ENCODE data around the gene FAM131A.

Gene FAM131A

DNA sequence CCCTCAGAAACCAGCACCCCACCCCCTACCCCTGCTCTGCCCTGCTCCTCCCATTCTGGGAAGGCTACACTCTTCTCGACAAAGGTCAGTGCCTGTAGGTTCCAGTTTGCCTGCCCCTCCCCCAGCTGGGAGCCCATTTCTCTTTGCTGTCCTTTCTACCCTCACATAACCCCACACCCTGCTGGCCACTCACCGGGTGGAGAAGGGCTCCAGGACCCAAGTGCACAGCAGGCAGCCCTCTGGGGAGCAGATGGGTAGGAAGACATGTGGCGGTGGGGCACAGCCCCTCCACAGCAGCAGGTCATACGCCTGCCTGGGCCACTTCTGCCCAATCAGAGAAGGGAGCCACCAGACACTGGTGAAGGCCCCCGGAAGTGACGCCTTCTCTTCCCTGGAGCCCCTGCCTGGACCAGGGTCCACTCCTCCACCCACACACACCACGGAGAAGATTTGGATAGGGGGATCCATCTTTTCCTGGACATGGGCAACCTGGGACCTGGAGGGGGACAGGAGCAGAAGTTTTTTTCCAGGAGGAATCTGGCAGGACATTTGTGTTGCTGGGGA lies 40.6 kb downstream of the FAM131A start, which contains the start of gene THPO:
THPO (minus strand) TSS at position 326 of the 564 bp plus-strand sequence. CDS start 1,948 bp downstream, outside the sequence.
- DNase-seq (ENCODE audit: low spot score), result no peak

DNA sequence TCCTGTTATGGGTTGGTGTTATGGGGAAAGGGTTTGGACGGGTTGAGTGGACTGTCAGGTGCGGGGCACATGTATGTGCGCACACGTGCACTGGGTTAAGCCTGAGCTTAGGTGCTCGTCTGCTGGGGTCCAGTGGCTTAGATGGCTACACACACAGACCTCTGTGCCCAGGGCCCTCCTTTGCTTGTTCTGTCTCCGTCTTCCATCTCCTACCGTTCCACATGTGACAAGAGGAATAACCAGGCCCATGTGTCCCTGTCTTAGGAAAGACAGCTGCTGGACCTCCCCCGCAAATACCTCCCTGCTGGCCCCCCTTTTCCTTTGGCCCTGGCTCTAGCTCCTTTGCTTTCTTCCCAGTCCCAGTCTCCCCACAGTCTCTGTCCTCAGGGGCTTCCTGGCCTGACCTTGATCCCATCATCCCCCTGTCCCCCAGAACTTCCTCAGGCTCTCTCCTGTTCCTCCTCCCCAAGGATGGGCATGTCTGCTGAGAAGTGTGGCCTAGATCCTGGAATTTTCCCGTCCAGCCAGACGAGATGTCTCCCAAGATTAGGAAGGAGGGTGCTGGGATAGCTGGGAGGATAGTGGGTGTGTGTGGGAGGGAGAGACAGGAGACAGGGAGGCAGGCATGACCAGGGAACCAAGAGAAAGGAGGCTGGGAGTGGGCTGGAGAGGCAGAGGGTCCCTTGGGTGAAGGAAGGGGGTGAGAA lies 41.4 kb downstream of the FAM131A start:
- no peak for DNase-seq (ENCODE audit: low spot score)

DNA sequence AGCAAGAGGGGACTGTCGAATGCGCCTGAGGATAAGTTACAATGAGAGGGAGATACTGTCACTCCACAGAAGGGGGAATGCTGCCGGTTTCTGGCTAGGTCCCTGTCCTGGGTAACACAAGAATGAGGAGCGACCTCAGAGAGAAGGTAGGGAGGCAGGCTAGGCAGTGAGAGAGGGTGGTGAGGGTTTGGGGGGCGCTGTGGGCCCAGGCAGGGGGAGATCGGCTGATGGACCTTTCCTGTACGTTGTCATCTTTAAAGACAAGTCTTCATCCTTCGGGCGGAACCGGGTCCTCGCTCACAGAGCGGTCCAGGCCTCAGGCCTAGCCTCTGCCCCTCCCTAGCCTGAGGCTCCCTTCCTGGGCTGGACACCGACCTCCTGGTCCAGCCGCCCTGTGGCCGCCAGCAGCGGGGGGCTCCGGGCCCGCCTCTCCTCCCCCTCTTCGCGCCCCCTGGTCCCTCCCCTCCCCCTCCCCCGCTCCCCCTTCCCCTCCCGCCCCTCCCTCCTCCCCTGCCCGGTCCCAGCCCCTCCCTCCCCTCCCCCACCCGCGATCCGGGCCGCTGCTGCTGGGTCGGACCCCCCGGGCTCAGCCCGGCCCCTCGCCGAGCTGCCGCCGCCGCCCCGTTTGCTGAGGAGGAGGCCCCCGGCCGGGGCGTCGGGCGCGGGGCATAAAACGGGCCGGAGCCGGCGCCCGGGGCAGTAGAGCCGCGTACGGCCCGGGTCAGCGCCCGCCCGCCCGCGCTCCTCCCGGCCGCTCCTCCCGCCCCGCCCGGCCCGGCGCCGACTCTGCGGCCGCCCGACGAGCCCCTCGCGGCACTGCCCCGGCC lies 42.2 kb downstream of the FAM131A start, which contains the start of gene CHRD:
CHRD (plus strand) TSS at position 697 of the 827 bp plus-strand sequence. CDS start 265 bp downstream, outside the sequence.
- DNase-seq (ENCODE audit: low spot score), result no peak

DNA sequence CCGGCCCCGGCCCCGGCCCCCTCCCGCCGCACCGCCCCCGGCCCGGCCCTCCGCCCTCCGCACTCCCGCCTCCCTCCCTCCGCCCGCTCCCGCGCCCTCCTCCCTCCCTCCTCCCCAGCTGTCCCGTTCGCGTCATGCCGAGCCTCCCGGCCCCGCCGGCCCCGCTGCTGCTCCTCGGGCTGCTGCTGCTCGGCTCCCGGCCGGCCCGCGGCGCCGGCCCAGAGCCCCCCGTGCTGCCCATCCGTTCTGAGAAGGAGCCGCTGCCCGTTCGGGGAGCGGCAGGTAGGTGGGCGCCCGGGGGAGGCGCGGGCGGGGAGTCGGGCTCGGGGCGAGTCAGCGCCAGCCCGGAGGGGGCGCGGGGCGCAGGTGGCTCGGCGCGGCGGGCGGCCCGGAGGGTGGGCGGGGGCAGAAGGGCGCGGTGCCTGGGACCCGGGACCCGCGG lies 42.8 kb downstream of the FAM131A start:
- DNase-seq (ENCODE audit: low spot score), result peak; percentile 31

DNA sequence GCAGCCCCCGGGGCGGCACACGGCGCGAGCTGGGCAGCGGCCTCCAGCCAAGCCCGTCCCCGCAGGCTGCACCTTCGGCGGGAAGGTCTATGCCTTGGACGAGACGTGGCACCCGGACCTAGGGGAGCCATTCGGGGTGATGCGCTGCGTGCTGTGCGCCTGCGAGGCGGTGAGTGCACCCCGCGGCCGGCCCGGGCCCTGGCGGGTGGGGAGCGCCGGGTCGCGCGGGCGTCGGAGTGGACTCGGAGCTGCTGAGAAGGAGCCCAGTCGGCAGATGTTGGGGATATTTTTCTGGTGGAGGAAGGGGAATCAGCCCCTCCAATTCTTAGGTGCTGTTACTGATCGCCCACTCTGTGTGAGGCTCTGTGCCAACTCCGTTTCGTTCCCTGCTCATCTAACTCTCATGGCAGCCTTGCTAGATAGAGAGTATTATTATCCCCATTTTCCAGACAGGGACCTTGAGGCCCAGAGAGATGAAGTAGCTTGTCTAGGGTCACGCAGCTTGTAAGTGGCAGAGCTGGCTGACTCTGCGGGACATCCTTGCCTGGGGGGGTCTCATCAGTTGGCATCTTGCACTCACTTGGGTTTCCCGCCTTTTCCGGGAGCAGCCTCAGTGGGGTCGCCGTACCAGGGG lies 43.3 kb downstream of the FAM131A start:
- DNase-seq (ENCODE audit: low spot score), result no peak

DNA sequence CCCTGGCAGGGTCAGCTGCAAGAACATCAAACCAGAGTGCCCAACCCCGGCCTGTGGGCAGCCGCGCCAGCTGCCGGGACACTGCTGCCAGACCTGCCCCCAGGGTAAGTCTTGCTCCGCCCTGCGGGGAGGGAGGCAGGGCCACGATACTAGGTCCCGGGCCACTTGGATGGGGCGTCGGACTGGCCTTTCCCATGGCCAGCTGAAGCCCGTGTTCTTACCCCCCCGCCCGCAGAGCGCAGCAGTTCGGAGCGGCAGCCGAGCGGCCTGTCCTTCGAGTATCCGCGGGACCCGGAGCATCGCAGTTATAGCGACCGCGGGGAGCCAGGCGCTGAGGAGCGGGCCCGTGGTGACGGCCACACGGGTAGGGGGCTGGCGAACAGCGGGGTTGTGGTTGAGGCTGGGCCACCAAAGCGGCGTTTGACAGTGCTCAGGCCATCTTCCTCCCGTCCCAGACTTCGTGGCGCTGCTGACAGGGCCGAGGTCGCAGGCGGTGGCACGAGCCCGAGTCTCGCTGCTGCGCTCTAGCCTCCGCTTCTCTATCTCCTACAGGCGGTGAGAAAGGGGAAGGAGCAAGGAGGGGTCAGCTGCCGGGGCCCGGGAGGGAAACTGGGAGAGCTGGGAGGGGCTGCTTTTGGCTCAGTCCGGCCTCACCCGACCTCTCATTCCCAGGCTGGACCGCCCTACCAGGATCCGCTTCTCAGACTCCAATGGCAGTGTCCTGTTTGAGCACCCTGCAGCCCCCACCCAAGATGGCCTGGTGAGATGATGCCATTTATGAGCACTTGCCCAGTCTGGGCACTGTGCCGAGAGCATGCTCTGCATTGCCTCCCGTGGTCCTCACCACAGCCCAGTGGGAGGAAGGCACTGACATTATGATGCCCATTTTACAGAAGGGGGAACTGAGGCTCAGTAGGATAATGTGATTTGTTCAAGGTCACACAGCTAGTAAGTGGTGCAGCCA lies 44.1 kb downstream of the FAM131A start:
- no peak for DNase-seq (ENCODE audit: low spot score)

DNA sequence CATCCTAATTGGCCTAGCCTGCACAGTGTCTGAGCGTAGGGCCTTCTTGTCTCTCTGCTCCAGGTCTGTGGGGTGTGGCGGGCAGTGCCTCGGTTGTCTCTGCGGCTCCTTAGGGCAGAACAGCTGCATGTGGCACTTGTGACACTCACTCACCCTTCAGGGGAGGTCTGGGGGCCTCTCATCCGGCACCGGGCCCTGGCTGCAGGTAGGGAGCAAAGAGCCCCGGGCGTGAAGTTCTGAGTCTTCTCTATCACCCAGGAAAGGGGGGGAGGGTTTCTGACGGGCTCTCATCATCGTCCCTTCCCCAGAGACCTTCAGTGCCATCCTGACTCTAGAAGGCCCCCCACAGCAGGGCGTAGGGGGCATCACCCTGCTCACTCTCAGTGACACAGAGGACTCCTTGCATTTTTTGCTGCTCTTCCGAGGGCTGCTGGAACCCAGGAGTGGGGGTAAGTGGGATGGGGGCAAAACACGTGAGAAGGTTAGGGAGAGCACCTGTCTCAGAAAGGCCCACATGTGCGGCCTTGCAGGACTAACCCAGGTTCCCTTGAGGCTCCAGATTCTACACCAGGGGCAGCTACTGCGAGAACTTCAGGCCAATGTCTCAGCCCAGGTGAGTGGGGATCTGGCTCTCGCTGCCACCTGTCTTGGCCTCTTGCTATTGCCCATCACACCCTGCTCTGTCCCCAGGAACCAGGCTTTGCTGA lies 45.1 kb downstream of the FAM131A start:
- DNase-seq (ENCODE audit: low spot score), result no peak

DNA sequence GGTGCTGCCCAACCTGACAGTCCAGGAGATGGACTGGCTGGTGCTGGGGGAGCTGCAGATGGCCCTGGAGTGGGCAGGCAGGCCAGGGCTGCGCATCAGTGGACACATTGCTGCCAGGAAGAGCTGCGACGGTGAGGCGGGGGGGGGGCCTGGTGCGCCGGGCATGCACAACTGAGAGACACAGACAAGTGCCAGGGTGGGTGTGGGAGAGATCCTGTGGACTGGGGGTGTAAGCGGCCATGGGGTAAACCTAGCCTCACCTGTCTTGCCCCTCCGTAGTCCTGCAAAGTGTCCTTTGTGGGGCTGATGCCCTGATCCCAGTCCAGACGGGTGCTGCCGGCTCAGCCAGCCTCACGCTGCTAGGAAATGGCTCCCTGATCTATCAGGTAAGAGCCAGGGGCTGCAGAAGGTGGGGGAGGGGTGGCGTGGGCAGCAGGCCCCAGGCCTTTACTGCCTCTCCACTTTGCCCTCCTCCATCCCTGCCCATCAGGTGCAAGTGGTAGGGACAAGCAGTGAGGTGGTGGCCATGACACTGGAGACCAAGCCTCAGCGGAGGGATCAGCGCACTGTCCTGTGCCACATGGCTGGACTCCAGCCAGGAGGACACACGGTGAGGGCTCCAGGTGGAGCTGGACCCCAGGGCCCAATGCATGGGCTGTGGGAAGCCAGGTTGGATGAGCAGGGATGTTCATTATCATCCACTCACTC lies 45.8 kb downstream of the FAM131A start:
- no peak for DNase-seq (ENCODE audit: low spot score)

DNA sequence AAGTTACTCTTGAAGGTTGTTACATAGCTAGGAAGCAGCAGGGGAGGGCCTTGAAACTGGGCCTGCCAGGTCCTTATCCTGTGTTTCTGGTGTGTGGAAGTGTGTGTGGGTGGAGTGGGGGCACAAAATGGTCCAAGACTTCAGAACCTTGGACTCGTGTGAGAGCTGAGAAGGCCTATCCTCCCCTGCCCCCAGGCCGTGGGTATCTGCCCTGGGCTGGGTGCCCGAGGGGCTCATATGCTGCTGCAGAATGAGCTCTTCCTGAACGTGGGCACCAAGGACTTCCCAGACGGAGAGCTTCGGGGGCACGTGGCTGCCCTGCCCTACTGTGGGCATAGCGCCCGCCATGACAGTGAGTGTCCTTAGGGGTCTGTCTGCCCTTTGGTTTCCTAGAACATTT lies 46.9 kb downstream of the FAM131A start:
- no peak for DNase-seq (ENCODE audit: low spot score)

DNA sequence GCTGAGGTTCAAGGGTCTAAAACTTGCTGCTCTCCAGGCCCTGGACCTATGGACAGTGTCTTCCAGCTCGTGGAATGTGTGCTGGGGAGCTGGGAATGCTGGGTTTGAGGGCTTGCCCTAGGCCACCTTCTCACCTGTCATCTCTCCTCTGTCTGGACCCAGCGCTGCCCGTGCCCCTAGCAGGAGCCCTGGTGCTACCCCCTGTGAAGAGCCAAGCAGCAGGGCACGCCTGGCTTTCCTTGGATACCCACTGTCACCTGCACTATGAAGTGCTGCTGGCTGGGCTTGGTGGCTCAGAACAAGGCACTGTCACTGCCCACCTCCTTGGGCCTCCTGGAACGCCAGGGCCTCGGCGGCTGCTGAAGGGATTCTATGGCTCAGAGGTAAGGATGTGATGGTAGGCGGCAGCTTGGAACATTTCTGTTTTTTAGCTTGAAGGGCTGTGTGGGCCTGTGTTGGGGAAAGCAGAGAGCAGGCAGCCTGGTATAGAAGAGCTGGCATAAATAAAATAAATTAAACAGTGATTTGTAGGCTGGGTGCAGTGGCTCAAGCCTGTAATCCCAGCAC lies 47.5 kb downstream of the FAM131A start:
- no peak for DNase-seq (ENCODE audit: low spot score)

DNA sequence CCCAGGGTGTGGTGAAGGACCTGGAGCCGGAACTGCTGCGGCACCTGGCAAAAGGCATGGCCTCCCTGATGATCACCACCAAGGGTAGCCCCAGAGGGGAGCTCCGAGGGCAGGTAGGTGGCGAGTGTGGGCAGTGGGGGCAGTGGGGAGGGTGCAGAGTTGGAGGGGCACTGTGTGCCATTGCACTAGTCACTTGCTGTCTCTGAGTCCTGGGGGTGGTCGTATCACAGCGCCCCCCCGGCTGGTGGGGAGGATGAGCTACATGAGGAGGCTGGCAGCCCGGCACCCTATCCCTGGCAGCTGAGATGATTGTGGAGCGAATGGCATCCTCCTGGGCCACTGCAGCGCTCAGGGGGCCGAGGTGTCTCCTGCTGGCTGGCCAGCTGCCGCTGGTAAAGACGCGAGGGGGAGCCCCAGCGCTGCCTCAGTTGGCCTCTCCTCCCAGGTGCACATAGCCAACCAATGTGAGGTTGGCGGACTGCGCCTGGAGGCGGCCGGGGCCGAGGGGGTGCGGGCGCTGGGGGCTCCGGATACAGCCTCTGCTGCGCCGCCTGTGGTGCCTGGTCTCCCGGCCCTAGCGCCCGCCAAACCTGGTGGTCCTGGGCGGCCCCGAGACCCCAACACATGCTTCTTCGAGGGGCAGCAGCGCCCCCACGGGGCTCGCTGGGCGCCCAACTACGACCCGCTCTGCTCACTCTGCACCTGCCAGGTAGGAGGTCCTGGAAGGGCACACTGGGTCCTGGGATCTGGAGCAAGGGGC lies 48.8 kb downstream of the FAM131A start:
- no peak for DNase-seq (ENCODE audit: low spot score)

DNA sequence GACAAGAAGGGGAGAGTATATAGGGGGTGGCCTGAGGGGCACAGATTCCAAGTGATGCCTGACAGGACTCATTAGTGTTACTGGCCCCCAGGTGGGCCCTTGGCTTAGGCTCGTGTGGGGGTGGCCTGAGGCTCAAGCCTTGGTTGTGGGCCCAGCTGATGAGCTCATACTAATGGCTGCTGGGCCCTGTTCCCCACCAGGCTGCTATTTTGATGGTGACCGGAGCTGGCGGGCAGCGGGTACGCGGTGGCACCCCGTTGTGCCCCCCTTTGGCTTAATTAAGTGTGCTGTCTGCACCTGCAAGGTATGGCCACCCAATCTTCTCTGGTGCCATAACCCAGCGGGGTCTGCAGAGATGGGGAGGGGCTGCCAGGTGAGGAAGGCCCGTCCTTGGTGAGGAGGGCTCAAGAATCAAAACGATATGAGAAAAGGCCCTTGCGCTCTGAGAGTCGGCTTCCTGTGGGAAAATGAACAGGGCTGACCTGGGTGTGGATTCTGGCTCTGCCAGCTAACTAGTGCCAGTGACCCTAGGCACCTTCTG lies 49.8 kb downstream of the FAM131A start:
- no peak for DNase-seq (ENCODE audit: low spot score)

DNA sequence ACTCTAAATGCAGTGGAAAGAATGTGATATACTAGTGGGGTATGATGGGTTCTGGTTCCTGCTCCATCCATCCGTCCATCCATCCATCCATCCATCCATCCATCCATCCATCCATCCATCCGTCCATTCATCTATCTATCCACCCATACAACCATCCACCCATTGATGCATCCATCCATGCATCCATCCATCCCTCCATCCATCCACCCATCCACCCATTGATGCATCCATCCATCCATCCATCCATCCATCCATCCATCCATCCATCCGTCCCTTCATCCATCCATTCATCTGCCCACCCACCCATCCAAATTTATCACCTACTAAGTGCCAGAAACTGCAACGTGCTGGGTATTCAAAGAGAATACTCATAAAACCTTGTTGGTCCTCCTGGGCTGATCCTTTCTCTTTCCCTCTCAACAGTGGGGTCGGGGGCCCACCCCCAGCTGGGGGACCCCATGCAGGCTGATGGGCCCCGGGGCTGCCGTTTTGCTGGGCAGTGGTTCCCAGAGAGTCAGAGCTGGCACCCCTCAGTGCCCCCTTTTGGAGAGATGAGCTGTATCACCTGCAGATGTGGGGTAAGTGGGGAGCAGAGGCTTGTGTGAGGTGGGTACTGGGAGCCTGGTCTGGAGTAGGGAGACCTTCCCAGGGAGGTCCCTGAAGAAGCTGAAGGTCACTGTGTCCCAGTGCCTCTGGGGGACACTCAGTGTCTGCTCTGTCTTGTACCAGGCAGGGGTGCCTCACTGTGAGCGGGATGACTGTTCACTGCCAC lies 51.0 kb downstream of the FAM131A start:
- no peak for DNase-seq (ENCODE audit: low spot score)

DNA sequence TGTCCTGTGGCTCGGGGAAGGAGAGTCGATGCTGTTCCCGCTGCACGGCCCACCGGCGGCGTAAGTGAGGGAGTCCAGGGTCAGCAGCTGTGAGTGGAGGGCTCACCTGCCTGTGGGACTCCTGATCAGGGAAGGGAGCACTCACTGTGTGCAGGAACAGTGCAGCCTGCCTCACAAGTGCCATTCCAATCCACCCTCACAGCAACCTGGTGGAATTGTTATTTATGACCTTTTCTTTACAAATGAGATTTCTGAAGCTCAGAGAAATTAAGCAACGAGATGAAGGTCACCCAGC lies 51.5 kb downstream of the FAM131A start:
- DNase-seq (ENCODE audit: low spot score), result no peak

DNA sequence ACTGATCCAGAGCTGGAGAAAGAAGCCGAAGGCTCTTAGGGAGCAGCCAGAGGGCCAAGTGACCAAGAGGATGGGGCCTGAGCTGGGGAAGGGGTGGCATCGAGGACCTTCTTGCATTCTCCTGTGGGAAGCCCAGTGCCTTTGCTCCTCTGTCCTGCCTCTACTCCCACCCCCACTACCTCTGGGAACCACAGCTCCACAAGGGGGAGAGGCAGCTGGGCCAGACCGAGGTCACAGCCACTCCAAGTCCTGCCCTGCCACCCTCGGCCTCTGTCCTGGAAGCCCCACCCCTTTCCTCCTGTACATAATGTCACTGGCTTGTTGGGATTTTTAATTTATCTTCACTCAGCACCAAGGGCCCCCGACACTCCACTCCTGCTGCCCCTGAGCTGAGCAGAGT lies 52.0 kb downstream of the FAM131A start:
- DNase-seq (ENCODE audit: low spot score), result no peak

DNA sequence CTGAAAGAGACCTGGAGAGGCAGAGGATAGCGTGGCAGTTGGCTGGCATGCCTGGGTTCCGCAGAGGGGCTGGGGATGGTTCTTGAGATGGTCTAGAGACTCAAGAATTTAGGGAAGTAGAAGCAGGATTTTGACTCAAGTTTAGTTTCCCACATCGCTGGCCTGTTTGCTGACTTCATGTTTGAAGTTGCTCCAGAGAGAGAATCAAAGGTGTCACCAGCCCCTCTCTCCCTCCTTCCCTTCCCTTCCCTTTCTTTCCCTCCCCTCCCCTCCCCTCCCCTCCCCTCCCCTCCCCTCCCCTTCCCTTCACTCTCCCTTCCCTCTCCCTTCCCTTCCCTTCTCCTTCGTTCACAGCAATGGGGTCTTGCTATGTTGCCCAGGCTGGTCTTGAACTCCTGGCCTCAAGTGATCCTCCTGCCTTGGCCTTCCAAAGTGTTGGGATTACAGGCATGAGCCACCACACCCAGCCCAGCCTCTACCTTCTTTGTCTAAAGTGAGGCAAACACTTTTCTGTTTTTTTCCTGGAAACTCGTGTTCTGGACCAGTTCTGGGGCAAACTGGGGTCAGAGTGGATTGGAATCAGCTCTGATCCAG lies 52.6 kb downstream of the FAM131A start:
- no peak for DNase-seq (ENCODE audit: low spot score)

DNA sequence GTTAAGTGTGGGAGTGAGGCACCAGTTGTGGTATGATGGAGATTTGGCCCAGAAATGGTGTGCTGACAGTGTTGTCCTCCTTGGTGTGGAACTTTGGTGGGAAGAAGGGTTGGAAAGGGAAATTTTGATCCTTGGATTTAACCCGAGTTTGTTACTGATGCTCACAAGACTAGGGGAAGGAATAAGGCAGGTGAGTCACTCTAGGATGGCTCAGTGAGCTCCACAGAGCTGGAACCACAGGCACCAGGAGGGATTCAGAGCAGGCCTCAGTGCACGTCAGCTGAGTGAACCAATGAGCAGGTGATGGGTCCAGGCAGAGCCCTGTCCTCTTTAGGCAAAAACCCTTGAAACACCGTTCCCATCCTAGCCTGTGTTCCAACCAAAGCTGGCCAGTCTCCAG lies 53.9 kb downstream of the FAM131A start:
- no peak for DNase-seq (ENCODE audit: low spot score)

DNA sequence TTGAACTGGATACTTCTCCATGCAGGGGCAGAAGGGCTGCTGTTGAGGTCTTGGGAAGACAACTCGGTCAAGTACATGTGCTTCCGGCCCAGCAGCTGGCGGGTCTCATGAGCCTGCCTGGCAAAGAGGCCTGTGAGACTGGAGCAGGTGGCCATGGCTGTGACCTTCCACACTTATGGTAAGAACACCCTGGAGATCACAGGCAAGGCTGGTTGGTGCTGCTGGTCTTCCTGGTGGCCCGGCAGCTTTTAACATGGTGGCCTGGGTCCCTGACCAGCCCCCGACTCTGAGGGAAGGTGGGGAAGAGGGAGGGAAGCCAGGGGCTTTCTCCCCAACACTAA lies 57.9 kb downstream of the FAM131A start:
- DNase-seq (ENCODE audit: low spot score), result no peak
